Glutamatergic neuron (in vitro differentiated cells): ENCODE data around the gene SLC26A11. TPM values are rescaled to one million over a fixed set of nuclear protein-coding genes. Genes with fewer than 3 reads are reported as not detected.

Experiments used
- DNase-seq: peaks from one replicate; pipeline ENCODE4 v3.0.0; 2022
- H3K27ac Mint-ChIP-seq: one replicate; pipeline ENCODE4 v1.8.0; 2020; ENCODE audit warnings: mild to moderate bottlenecking, mixed read lengths, inconsistent platforms; ENCODE audit not compliant: unreplicated experiment
- H3K27me3 Mint-ChIP-seq: one replicate; pipeline ENCODE4 v1.8.0; 2020; ENCODE audit warnings: mild to moderate bottlenecking, moderate library complexity, mixed read lengths, inconsistent platforms; ENCODE audit not compliant: unreplicated experiment
- H3K36me3 Mint-ChIP-seq: one replicate; pipeline ENCODE4 v1.8.0; 2020; ENCODE audit warnings: mild to moderate bottlenecking, mixed read lengths, inconsistent platforms; ENCODE audit not compliant: unreplicated experiment
- H3K4me1 Mint-ChIP-seq: one replicate; pipeline ENCODE4 v1.8.0; 2020; ENCODE audit warnings: mild to moderate bottlenecking, low read depth, mixed read lengths, inconsistent platforms; ENCODE audit not compliant: unreplicated experiment
- H3K4me3 Mint-ChIP-seq: one replicate; pipeline ENCODE4 v1.8.0; 2020; ENCODE audit warnings: mild to moderate bottlenecking, mixed read lengths, inconsistent platforms; ENCODE audit not compliant: unreplicated experiment
- H3K9me3 Mint-ChIP-seq: one replicate; pipeline ENCODE4 v1.8.0; 2020; ENCODE audit warnings: mild to moderate bottlenecking, moderate library complexity, mixed read lengths, inconsistent platforms; ENCODE audit not compliant: unreplicated experiment
- CTCF ChIP-seq: fragments of 200-600 bp; sonication (generic); IDR thresholded peaks from one replicate; pipeline ENCODE4 v1.5.0; 2021; ENCODE audit not compliant: partially characterized antibody, unreplicated experiment
- total RNA-seq: library from RNA; stranded (reverse); fragmentation: NEBNext Ultra II Directional; extraction: Animal tissue kit (Norgen Biotek cat#: 25700); gene quantifications from one replicate; pipeline ENCODE4 v1.2.1, GENCODE V29; 2021; ENCODE audit not compliant: unreplicated experiment

SLC26A11 gene
- total RNA-seq, 1 donor from 2014 or later: 15.9 TPM

- no peak for TF ChIP-seq CTCF
- Mint-ChIP-seq H3K4me1 (no peaks in the 10 kb centered on the region), H3K27ac (no peak overlapping the region), H3K9me3 (peaks cover 5% of the 10 kb centered on the region), H3K36me3 (no peaks in the 10 kb centered on the region), H3K4me3 (no peak overlapping the region), H3K27me3 (peaks cover 1% of the 10 kb centered on the region)
- no peak for DNase-seq
Measured at GRCh38 chr17:80246266-80246681, 26.0 kb downstream of the SLC26A11 start.

GRCh38 chr17:80246726-80247125, 26.5 kb downstream of the SLC26A11 start:
- Mint-ChIP-seq H3K27ac (no peak overlapping the region), H3K36me3 (no peaks in the 10 kb centered on the region), H3K27me3 (peaks cover 1% of the 10 kb centered on the region), H3K4me1 (no peaks in the 10 kb centered on the region), H3K9me3 (peaks cover 5% of the 10 kb centered on the region), H3K4me3 (no peak overlapping the region)
- no peak for DNase-seq
- TF ChIP-seq CTCF: no peak

- Mint-ChIP-seq H3K27ac (no peak overlapping the region), H3K36me3 (no peaks in the 10 kb centered on the region), H3K4me1 (no peaks in the 10 kb centered on the region), H3K27me3 (peaks cover 1% of the 10 kb centered on the region), H3K9me3 (peaks cover 5% of the 10 kb centered on the region), H3K4me3 (no peak overlapping the region)
- TF ChIP-seq CTCF: no peak
- no peak for DNase-seq
Measured at GRCh38 chr17:80247561-80247960, 27.3 kb downstream of the SLC26A11 start.

GRCh38 chr17:80248001-80248893, 28.0 kb downstream of the SLC26A11 start:
- no peak overlapping the region for H3K4me3 Mint-ChIP-seq
- no peaks in the 10 kb centered on the region for H3K4me1 Mint-ChIP-seq
- no peak for DNase-seq
- no peaks in the 10 kb centered on the region for H3K27me3 Mint-ChIP-seq
- H3K27ac Mint-ChIP-seq: no peak overlapping the region
- peaks cover 5% of the 10 kb centered on the region for H3K9me3 Mint-ChIP-seq
- H3K36me3 Mint-ChIP-seq: no peaks in the 10 kb centered on the region
- no peak for TF ChIP-seq CTCF

GRCh38 chr17:80248894-80249710, 28.9 kb downstream of the SLC26A11 start:
- no peak for DNase-seq
- no peak for TF ChIP-seq CTCF
- no peaks in the 10 kb centered on the region for H3K36me3 Mint-ChIP-seq
- H3K4me1 Mint-ChIP-seq: no peaks in the 10 kb centered on the region
- H3K27me3 Mint-ChIP-seq: no peaks in the 10 kb centered on the region
- no peak overlapping the region for H3K4me3 Mint-ChIP-seq
- no peak overlapping the region for H3K27ac Mint-ChIP-seq
- peaks cover 5% of the 10 kb centered on the region for H3K9me3 Mint-ChIP-seq
